Stomach (tissue), 4 donors: ENCODE data around the gene GATB.

ENCODE experiments used
- CTCF ChIP-seq, 7 experiments: fragments of 450-650 bp in 4 of 7; fragments of 200-600 bp in 3 of 7; sonication (generic) in 3 of 7; IDR thresholded peaks; one replicate each; pipeline ENCODE4 v1.5.1; 2016 to 2019; ENCODE audit warnings: antibody characterized with exemption in 7 of 7, control low read depth in 2 of 7, mild to moderate bottlenecking in 1 of 7
- EP300 ChIP-seq: sonication (generic); formaldehyde crosslinking; IDR thresholded peaks from one replicate; pipeline ENCODE4 v1.6.1; 2017; ENCODE audit warnings: antibody characterized with exemption
- POLR2A ChIP-seq, 4 donors: fragments of 450-650 bp; IDR thresholded peaks; one replicate each; pipeline ENCODE4 v1.6.1; 2016; ENCODE audit warnings: antibody characterized with exemption in 4 of 4, control low read depth in 2 of 4, mild to moderate bottlenecking in 1 of 4, moderate library complexity in 1 of 4
- POLR2AphosphoS5 ChIP-seq, 3 donors: sonication (generic); formaldehyde crosslinking; IDR thresholded peaks; one replicate each; pipeline ENCODE4 v1.6.1; 2016; ENCODE audit warnings: antibody characterized with exemption in 3 of 3

- no peak for TF ChIP-seq EP300
- TF ChIP-seq POLR2AphosphoS5 (IDR thresholded peaks at IDR 0.05): peak; percentile 83 to 93 (median 91)
- peak in 4 of 7 experiments; percentile 38 to 51 (median 43) for TF ChIP-seq CTCF (IDR thresholded peaks at IDR 0.05)
- peak in 1 of 4 donors; percentile 21 for TF ChIP-seq POLR2A (IDR thresholded peaks at IDR 0.05)
Observed at GRCh38 chr4:151760712-151761661, at the start of gene GATB.
